ENCODE results near the gene INAFM1.

The INAFM1 gene

DNA sequence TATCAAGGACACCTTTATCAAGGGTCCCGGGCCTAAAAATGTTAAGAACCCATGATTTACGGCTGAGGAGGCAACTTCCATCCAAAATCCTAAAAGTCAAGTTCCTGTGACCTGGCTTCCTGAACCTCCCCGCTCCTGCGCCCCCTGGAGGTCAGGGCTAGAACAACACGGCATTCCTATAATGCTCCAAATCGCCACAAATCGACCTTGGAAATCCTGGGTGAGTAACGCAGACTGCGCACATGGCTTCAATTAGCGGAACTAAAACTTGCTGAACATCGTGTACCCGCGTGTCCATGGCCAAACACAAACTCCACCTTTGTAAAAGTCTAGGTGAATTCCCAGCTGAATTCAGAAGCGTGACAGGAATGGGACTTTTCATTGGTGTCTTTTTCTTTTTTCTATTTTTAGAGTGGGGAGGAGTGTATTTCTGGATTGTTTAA, 30.6 kb downstream of the INAFM1 start:
- Histone ChIP-seq H3K36me3 (ENCODE audit: control insufficient read depth, insufficient read depth, low read length, severe bottlenecking) (no peaks in the 10 kb centered on the region), H3K9ac (ENCODE audit: low read length) (peak overlapping the region; percentile 56), H3K4me3 (ENCODE audit: low read length) (no peak overlapping the region), H3K9me3 (ENCODE audit: control insufficient read depth, low read length) (no peaks in the 10 kb centered on the region), H3K4me1 (ENCODE audit: control insufficient read depth, insufficient read depth, low read length) (peaks cover 29% of the 10 kb centered on the region), H3K27me3 (replicated peaks; ENCODE audit: control insufficient read depth, insufficient read depth, low read length) (no peaks in the 10 kb centered on the region)
- DNase-seq (ENCODE audit: low read depth) = peak; percentile 99

DNA sequence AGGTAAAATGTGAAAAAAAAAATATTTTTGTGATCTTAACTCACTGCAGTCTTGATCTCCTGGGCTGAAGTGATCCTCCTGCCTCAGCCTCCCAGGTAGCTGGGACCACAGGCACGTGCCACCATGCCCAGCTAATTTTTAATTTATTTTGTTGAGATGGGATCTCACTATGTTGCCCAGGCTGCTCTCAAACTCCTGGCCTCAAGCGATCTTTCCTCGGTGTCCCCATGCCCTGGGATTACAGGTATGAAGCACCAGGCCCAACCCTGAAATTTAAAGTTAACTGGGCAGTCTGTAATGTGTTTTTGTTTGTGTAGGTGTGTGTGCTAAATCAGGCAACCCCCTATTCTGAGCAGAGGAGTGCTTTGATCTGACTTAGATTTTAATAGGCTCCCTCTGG, 31.6 kb downstream of the INAFM1 start:
- DNase-seq (ENCODE audit: low read depth) = no peak
- H3K36me3 ChIP-seq (ENCODE audit: control insufficient read depth, insufficient read depth, low read length, severe bottlenecking) = no peaks in the 10 kb centered on the region
- no peaks in the 10 kb centered on the region for H3K9me3 ChIP-seq (ENCODE audit: control insufficient read depth, low read length)
- H3K9ac ChIP-seq (ENCODE audit: low read length) = peak overlapping the region; percentile 56
- H3K4me3 ChIP-seq (ENCODE audit: low read length) = no peak overlapping the region
- peaks cover 38% of the 10 kb centered on the region for H3K4me1 ChIP-seq (ENCODE audit: control insufficient read depth, insufficient read depth, low read length)
- H3K27me3 ChIP-seq (replicated peaks; ENCODE audit: control insufficient read depth, insufficient read depth, low read length) = no peaks in the 10 kb centered on the region

DNA sequence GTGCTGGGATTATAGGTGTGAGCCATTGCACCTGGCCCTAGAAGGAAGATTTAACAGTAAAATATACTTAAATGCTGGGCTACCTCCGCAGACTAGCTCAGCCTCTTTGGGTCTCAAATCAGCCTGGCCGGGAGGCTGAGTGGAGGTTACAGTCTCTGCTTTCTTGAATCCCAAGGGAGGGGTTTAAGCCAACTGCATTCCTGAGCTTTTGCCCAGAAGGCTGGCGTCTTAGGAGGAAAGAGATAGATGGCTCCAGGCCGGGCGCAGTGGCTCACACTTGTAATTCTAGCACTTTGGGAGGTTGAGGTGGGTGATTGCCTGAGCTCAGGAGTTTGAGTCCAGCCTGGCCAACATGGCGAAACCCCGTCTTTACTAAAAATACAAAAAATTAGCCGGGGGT, 34.4 kb downstream of the INAFM1 start:
- peak; percentile 43 for DNase-seq (ENCODE audit: low read depth)
- H3K4me3 ChIP-seq (ENCODE audit: low read length) = no peak overlapping the region
- H3K9ac ChIP-seq (ENCODE audit: low read length) = peak overlapping the region; percentile 35
- H3K9me3 ChIP-seq (ENCODE audit: control insufficient read depth, low read length) = no peaks in the 10 kb centered on the region
- peaks cover 39% of the 10 kb centered on the region for H3K4me1 ChIP-seq (ENCODE audit: control insufficient read depth, insufficient read depth, low read length)
- H3K27me3 ChIP-seq (replicated peaks; ENCODE audit: control insufficient read depth, insufficient read depth, low read length) = no peaks in the 10 kb centered on the region
- no peaks in the 10 kb centered on the region for H3K36me3 ChIP-seq (ENCODE audit: control insufficient read depth, insufficient read depth, low read length, severe bottlenecking)

DNA sequence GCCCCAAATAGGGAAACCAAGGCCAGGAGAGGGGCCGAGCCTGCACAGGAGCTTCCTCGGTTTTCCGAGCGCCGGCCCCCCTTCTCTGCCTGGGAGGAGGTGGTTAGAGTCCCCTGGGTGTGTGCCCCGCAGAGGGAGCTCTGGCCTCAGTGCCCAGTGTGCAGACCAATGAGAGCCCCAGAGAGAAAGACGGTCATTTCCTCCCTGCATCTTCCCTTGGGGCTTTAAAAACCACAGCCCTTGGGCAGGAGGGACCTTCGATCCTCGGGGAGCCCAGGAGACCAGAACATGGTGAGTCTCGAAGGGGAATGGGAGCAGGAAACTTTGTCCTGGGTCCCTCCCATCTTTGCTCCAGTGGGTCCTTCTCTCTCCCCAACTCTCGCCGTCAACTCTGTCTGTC, 34.9 kb downstream of the INAFM1 start, which contains the start of gene C5AR1:
Gene C5AR1, plus strand, starts transcription at position 254 of the 400 bp plus-strand sequence. Its CDS starts 35 bp downstream, at position 289.
- no peak for DNase-seq (ENCODE audit: low read depth)
- H3K36me3 ChIP-seq (ENCODE audit: control insufficient read depth, insufficient read depth, low read length, severe bottlenecking) = no peaks in the 10 kb centered on the region
- no peaks in the 10 kb centered on the region for H3K9me3 ChIP-seq (ENCODE audit: control insufficient read depth, low read length)
- H3K4me3 ChIP-seq (ENCODE audit: low read length) = no peak within 1 kb of the TSS
- H3K4me1 ChIP-seq (ENCODE audit: control insufficient read depth, insufficient read depth, low read length) = peaks cover 39% of the 10 kb centered on the region
- peak within 1 kb of the TSS; percentile 35 for H3K9ac ChIP-seq (ENCODE audit: low read length)
- H3K27me3 ChIP-seq (replicated peaks; ENCODE audit: control insufficient read depth, insufficient read depth, low read length) = no peaks in the 10 kb centered on the region

DNA sequence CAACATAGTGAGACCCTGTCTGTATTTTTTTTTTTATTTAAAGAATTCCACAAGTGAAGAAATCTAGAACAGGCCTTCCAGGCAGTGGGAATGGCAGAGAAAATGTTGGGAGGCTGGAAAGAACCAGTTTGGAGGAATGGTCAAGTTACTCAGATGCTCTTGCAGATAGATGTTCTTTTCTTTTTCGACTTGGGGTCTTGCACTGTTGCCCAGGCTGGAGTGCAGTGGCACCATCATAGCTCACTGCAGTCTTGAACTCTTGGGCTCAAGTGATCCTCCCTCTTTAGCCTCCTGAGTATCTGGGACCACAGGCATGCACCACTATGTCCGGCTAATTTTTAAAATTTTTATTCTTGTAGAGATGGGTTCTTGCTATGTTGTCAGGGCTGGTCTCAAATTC, 35.6 kb downstream of the INAFM1 start:
- Histone ChIP-seq H3K4me1 (ENCODE audit: control insufficient read depth, insufficient read depth, low read length) (peaks cover 45% of the 10 kb centered on the region), H3K9ac (ENCODE audit: low read length) (no peak overlapping the region), H3K27me3 (replicated peaks; ENCODE audit: control insufficient read depth, insufficient read depth, low read length) (no peaks in the 10 kb centered on the region), H3K36me3 (ENCODE audit: control insufficient read depth, insufficient read depth, low read length, severe bottlenecking) (no peaks in the 10 kb centered on the region), H3K9me3 (ENCODE audit: control insufficient read depth, low read length) (no peaks in the 10 kb centered on the region), H3K4me3 (ENCODE audit: low read length) (no peak overlapping the region)
- DNase-seq (ENCODE audit: low read depth) = no peak

DNA sequence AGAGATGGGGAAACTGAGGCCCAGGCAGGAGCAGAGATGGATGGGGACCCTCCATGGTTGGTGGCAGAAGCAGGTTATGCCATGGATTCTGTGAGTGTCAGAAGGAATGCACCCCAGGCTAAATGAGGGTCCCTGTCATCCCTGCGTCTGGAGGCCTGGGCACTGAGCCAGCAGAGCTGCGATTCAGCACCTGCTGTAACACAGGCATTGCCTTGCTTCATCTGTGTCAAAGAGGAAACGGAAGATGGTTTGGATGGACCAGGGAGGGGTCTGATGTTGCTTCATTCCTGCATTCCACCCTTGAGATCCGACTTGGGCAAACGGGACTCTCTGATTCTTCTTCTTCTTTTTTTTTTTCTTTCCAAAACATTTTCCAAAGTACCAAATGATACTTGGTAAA, 36.1 kb downstream of the INAFM1 start:
- no peaks in the 10 kb centered on the region for H3K9me3 ChIP-seq (ENCODE audit: control insufficient read depth, low read length)
- no peak overlapping the region for H3K4me3 ChIP-seq (ENCODE audit: low read length)
- DNase-seq (ENCODE audit: low read depth) = no peak

DNA sequence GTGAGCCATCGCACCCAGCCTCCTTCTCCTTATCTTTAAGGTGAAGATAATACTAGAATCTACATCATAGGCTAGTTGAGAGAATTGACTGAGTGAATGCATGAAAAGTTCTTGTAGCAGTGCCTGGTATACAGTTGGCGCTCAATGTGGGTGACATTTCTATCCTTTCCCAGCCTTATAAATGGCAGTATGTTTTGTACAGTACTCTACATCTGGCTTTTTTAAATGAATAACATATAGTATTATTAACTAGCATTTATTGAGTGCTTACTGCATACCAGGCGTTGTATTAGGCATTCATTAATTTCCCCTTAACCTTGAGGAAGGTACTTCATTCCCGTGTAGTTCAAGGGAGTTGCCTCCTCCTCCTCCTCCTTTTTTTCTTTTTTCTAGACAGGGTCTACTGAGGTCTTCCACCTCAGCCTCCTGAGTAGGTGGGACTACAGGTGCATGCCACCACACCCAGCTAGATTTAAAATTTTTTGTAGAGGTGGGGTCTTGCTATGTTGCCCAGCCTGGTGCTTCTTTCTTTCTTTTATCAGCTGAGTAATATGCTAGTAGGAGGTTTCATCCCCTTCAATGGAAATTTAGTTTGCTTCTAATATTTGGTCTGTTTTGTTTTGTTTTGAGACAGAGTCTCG, 37.8 kb downstream of the INAFM1 start:
- peaks cover 37% of the 10 kb centered on the region for H3K4me1 ChIP-seq (ENCODE audit: control insufficient read depth, insufficient read depth, low read length)
- no peaks in the 10 kb centered on the region for H3K36me3 ChIP-seq (ENCODE audit: control insufficient read depth, insufficient read depth, low read length, severe bottlenecking)
- no peaks in the 10 kb centered on the region for H3K27me3 ChIP-seq (replicated peaks; ENCODE audit: control insufficient read depth, insufficient read depth, low read length)
- H3K9me3 ChIP-seq (ENCODE audit: control insufficient read depth, low read length) = no peaks in the 10 kb centered on the region
- DNase-seq (ENCODE audit: low read depth) = no peak
- no peak overlapping the region for H3K9ac ChIP-seq (ENCODE audit: low read length)
- no peak overlapping the region for H3K4me3 ChIP-seq (ENCODE audit: low read length)

More for the DNA sequence above, 36.1 kb downstream of the INAFM1 start:
- Histone ChIP-seq H3K4me1 (ENCODE audit: control insufficient read depth, insufficient read depth, low read length) (peaks cover 46% of the 10 kb centered on the region), H3K27me3 (replicated peaks; ENCODE audit: control insufficient read depth, insufficient read depth, low read length) (no peaks in the 10 kb centered on the region), H3K36me3 (ENCODE audit: control insufficient read depth, insufficient read depth, low read length, severe bottlenecking) (no peaks in the 10 kb centered on the region), H3K9ac (ENCODE audit: low read length) (peak overlapping the region; percentile 28)

DNA sequence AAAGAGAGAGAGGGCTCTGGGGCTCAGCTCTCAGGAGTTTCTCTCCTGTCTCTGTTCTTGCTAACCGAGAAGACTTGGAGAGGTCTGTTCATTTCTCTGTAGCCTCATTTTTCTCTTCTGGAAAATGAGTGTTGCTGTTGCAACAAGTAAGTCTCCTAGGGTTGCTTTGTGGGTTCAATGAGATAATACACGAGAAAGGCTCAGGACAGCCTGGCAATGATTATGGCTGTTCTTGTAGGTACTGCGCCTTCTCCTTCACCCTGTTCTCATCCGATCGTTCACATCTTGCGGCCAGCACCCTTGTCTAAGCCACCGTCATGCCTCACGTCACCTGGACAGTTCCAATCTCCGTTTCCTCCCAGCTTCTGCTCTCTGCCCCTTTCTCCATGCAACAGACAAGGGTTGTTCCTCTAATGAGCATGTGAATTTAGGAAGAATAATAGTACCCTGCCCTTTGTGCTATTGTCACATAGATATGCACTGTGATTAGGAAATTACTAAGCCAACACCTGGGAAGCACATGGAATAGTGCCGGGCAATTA, 39.1 kb downstream of the INAFM1 start:
- Histone ChIP-seq H3K4me1 (ENCODE audit: control insufficient read depth, insufficient read depth, low read length) (peaks cover 31% of the 10 kb centered on the region), H3K36me3 (ENCODE audit: control insufficient read depth, insufficient read depth, low read length, severe bottlenecking) (no peaks in the 10 kb centered on the region), H3K4me3 (ENCODE audit: low read length) (no peak overlapping the region), H3K9me3 (ENCODE audit: control insufficient read depth, low read length) (no peaks in the 10 kb centered on the region), H3K27me3 (replicated peaks; ENCODE audit: control insufficient read depth, insufficient read depth, low read length) (no peaks in the 10 kb centered on the region), H3K9ac (ENCODE audit: low read length) (no peak overlapping the region)
- no peak for DNase-seq (ENCODE audit: low read depth)

DNA sequence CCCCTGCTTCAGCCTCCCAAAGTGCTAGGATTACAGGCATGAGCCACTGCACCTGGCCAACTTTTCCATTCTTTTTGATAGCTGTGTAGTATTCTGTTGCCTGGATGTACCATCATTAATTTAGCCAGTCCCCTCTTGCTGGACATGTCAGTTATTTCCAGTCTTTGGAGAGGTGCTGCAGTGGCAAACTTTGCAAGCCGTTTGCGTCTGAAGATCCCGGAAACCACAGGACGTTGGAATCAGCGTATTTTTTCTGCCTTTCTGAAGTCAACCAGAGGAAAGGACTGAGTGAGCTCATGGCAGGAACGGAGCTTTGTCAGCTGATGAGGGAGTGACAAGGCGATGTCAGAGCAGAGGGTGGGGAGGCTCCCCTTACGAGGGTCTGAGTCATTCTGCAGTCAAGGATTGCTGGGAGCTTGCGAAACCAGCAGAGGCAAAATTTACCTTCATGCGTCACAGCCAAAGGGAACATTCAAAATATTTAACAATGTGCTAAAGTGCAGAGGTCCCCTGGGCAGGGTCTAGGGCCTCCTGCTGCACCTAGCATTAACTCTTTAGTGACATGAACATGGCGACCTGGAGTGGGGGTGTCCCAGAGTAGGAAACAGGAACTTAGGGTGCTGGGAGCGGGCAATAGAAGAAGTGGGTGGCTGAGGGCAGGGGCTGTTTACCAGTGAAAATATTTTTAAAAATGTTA, 40.6 kb downstream of the INAFM1 start:
- H3K9me3 ChIP-seq (ENCODE audit: control insufficient read depth, low read length) = no peaks in the 10 kb centered on the region
- H3K4me1 ChIP-seq (ENCODE audit: control insufficient read depth, insufficient read depth, low read length) = peaks cover 21% of the 10 kb centered on the region
- H3K36me3 ChIP-seq (ENCODE audit: control insufficient read depth, insufficient read depth, low read length, severe bottlenecking) = no peaks in the 10 kb centered on the region
- DNase-seq (ENCODE audit: low read depth) = peak; percentile 92
- no peak overlapping the region for H3K4me3 ChIP-seq (ENCODE audit: low read length)
- H3K9ac ChIP-seq (ENCODE audit: low read length) = peak overlapping the region; percentile 51
- H3K27me3 ChIP-seq (replicated peaks; ENCODE audit: control insufficient read depth, insufficient read depth, low read length) = peaks cover 5% of the 10 kb centered on the region

DNA sequence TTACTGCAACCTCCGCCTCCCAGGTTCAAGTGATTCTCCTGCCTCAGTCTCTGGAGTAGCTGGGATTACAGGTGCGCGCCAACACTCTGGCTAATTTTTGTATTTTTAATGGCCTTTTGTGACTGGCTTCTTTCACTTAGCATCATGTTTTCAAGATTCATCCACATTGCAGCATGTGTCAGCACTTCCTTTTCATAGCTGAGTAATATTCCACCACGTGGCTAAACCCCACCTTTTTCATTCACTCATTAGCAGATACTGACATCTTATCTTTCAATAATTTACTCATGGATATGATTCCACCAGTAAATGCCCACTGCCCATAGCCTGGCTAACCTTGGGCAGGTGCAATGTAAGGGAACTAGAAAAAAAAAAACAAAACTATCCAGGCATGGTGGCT, 41.8 kb downstream of the INAFM1 start:
- H3K9ac ChIP-seq (ENCODE audit: low read length) = no peak overlapping the region
- peaks cover 11% of the 10 kb centered on the region for H3K4me1 ChIP-seq (ENCODE audit: control insufficient read depth, insufficient read depth, low read length)
- H3K9me3 ChIP-seq (ENCODE audit: control insufficient read depth, low read length) = peaks cover 2% of the 10 kb centered on the region
- DNase-seq (ENCODE audit: low read depth) = no peak
- H3K36me3 ChIP-seq (ENCODE audit: control insufficient read depth, insufficient read depth, low read length, severe bottlenecking) = no peaks in the 10 kb centered on the region
- H3K4me3 ChIP-seq (ENCODE audit: low read length) = no peak overlapping the region
- H3K27me3 ChIP-seq (replicated peaks; ENCODE audit: control insufficient read depth, insufficient read depth, low read length) = peaks cover 7% of the 10 kb centered on the region

DNA sequence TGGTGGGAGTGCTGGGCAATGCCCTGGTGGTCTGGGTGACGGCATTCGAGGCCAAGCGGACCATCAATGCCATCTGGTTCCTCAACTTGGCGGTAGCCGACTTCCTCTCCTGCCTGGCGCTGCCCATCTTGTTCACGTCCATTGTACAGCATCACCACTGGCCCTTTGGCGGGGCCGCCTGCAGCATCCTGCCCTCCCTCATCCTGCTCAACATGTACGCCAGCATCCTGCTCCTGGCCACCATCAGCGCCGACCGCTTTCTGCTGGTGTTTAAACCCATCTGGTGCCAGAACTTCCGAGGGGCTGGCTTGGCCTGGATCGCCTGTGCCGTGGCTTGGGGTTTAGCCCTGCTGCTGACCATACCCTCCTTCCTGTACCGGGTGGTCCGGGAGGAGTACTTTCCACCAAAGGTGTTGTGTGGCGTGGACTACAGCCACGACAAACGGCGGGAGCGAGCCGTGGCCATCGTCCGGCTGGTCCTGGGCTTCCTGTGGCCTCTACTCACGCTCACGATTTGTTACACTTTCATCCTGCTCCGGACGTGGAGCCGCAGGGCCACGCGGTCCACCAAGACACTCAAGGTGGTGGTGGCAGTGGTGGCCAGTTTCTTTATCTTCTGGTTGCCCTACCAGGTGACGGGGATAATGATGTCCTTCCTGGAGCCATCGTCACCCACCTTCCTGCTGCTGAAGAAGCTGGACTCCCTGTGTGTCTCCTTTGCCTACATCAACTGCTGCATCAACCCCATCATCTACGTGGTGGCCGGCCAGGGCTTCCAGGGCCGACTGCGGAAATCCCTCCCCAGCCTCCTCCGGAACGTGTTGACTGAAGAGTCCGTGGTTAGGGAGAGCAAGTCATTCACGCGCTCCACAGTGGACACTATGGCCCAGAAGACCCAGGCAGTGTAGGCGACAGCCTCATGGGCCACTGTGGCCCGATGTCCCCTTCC, 45.5 kb downstream of the INAFM1 start:
- DNase-seq (ENCODE audit: low read depth) = no peak
- no peak overlapping the region for H3K9ac ChIP-seq (ENCODE audit: low read length)
- H3K27me3 ChIP-seq (replicated peaks; ENCODE audit: control insufficient read depth, insufficient read depth, low read length) = peaks cover 16% of the 10 kb centered on the region
- H3K9me3 ChIP-seq (ENCODE audit: control insufficient read depth, low read length) = peaks cover 5% of the 10 kb centered on the region
- H3K36me3 ChIP-seq (ENCODE audit: control insufficient read depth, insufficient read depth, low read length, severe bottlenecking) = no peaks in the 10 kb centered on the region
- H3K4me1 ChIP-seq (ENCODE audit: control insufficient read depth, insufficient read depth, low read length) = peaks cover 6% of the 10 kb centered on the region
- no peak overlapping the region for H3K4me3 ChIP-seq (ENCODE audit: low read length)
